ENCODE results near the gene PDSS2. TPM values are rescaled to one million over a fixed set of nuclear protein-coding genes. Genes with fewer than 3 reads are reported as not detected.
"Not testable (repeated sequence)": the region's sequence is repeated elsewhere in the genome, so short reads cannot be mapped to it uniquely, and the experiment has no call there.

PDSS2 gene
- total RNA-seq, 1 donor from 2014 or later, result 13.4 TPM

GRCh38 chr6:107171513-107171912 lies 287.9 kb downstream of the PDSS2 start:
- no peaks in the 10 kb centered on the region for H3K36me3 ChIP-seq (ENCODE audit: control insufficient read depth, insufficient read depth, low read length)
- H3K27me3 ChIP-seq (ENCODE audit: control insufficient read depth, insufficient read depth, low read length), result no peaks in the 10 kb centered on the region
- no peak for DNase-seq (ENCODE audit: low read depth)
- no peak for TF ChIP-seq CTCF (IDR thresholded peaks at IDR 0.05; ENCODE audit: insufficient read depth, low read length, poor library complexity, severe bottlenecking)
- H3K4me3 ChIP-seq (ENCODE audit: low read depth, low read length), result no peak overlapping the region

GRCh38 chr6:107164299-107164698 lies 295.1 kb downstream of the PDSS2 start:
- DNase-seq (ENCODE audit: low read depth); H3K4me3 ChIP-seq (ENCODE audit: low read depth, low read length); H3K36me3 ChIP-seq (ENCODE audit: control insufficient read depth, insufficient read depth, low read length); H3K27me3 ChIP-seq (ENCODE audit: control insufficient read depth, insufficient read depth, low read length): not testable (repeated sequence)

- no peak for TF ChIP-seq CTCF (IDR thresholded peaks at IDR 0.05; ENCODE audit: insufficient read depth, low read length, poor library complexity, severe bottlenecking)
- no peak for DNase-seq (ENCODE audit: low read depth)
- Histone ChIP-seq H3K27me3 (ENCODE audit: control insufficient read depth, insufficient read depth, low read length) (no peaks in the 10 kb centered on the region), H3K36me3 (ENCODE audit: control insufficient read depth, insufficient read depth, low read length) (no peaks in the 10 kb centered on the region), H3K4me3 (ENCODE audit: low read depth, low read length) (no peak overlapping the region)
Observed at GRCh38 chr6:107161521-107161920, 297.8 kb downstream of the PDSS2 start.

- DNase-seq (ENCODE audit: low read depth), result no peak
- H3K27me3 ChIP-seq (ENCODE audit: control insufficient read depth, insufficient read depth, low read length), result no peaks in the 10 kb centered on the region
- H3K36me3 ChIP-seq (ENCODE audit: control insufficient read depth, insufficient read depth, low read length), result no peaks in the 10 kb centered on the region
- TF ChIP-seq CTCF (IDR thresholded peaks at IDR 0.05; ENCODE audit: insufficient read depth, low read length, poor library complexity, severe bottlenecking), result no peak
- no peak overlapping the region for H3K4me3 ChIP-seq (ENCODE audit: low read depth, low read length)
Observed at GRCh38 chr6:107156617-107157016, 302.7 kb downstream of the PDSS2 start.

- Histone ChIP-seq H3K4me3 (ENCODE audit: low read depth, low read length) (no peak overlapping the region), H3K36me3 (ENCODE audit: control insufficient read depth, insufficient read depth, low read length) (no peaks in the 10 kb centered on the region), H3K27me3 (ENCODE audit: control insufficient read depth, insufficient read depth, low read length) (no peaks in the 10 kb centered on the region)
- TF ChIP-seq CTCF (IDR thresholded peaks at IDR 0.05; ENCODE audit: insufficient read depth, low read length, poor library complexity, severe bottlenecking), result no peak
- no peak for DNase-seq (ENCODE audit: low read depth)
Observed at GRCh38 chr6:107154801-107155160, 304.6 kb downstream of the PDSS2 start.

- no peak for TF ChIP-seq CTCF (IDR thresholded peaks at IDR 0.05; ENCODE audit: insufficient read depth, low read length, poor library complexity, severe bottlenecking)
- Histone ChIP-seq H3K27me3 (ENCODE audit: control insufficient read depth, insufficient read depth, low read length) (no peaks in the 10 kb centered on the region), H3K36me3 (ENCODE audit: control insufficient read depth, insufficient read depth, low read length) (no peaks in the 10 kb centered on the region), H3K4me3 (ENCODE audit: low read depth, low read length) (no peak overlapping the region)
- DNase-seq (ENCODE audit: low read depth), result no peak
Observed at GRCh38 chr6:107154131-107154800, 305.1 kb downstream of the PDSS2 start.
